ENCODE data around the gene XRCC6. TPM values are rescaled to one million over a fixed set of nuclear protein-coding genes. Genes with fewer than 3 reads are reported as not detected.
"Not testable (repeated sequence)": the region's sequence is repeated elsewhere in the genome, so short reads cannot be mapped to it uniquely, and the experiment has no call there.

Gene XRCC6
- total and polyA plus RNA-seq, 5 donors from 2014 or later: 167 to 484 (median 456) TPM

- DNase-seq (no peak), ATAC-seq (ENCODE audit: low read depth in 2 of 2) (no peak)
- H3K9me3 ChIP-seq (ENCODE audit: control insufficient read depth in 2 of 2, low read length in 2 of 2): no peaks in the 10 kb centered on the region
- Mint-ChIP-seq H3K9me3 (no peaks in the 10 kb centered on the region), H3K4me3 (no peak overlapping the region), H3K36me3 (peaks cover 26% of the 10 kb centered on the region), H3K27me3 (no peaks in the 10 kb centered on the region), H3K4me1 (peaks cover 0 to 19% (median 8%) of the 10 kb centered on the region in 4 donors), H3K27ac (peak overlapping the region in 1 of 3 donors; percentile 31)
- peaks cover 7% of the 10 kb centered on the region for H3K4me1 ChIP-seq (ENCODE audit: control insufficient read depth, insufficient read depth, low read length, poor library complexity, severe bottlenecking)
- no peaks in the 10 kb centered on the region for H3K27me3 ChIP-seq (ENCODE audit: control insufficient read depth, insufficient read depth, low read length)
- H3K4me3 ChIP-seq (ENCODE audit: low read depth, low read length): no peak overlapping the region
- no peak overlapping the region for H3K27ac ChIP-seq (ENCODE audit: insufficient read depth, low read length, poor library complexity, severe bottlenecking)
- peaks cover 50% of the 10 kb centered on the region for H3K36me3 ChIP-seq (ENCODE audit: control insufficient read depth, insufficient read depth, low read length)
Observed at GRCh38 chr22:41664490-41664889, 43.4 kb downstream of the XRCC6 start.

DNA sequence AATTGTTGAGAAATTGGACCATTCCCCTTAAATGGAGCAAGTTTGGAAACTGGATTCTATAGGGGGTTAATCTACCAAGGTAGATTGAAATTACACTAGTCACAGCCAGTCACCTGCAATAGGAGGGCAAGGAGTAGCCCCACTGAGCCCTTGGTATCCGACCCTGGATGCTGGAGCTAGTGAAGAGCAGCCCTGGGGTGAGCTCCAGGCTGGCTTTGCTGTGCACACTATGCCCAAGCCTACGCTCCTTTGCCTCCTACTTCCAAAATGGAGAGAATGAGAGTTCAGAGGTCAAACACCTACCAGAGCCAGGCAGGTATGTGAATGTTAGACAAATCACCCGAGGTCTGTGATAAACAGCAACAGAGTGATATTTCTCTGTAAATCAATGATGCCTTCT lies 43.9 kb downstream of the XRCC6 start:
- peaks cover 0 to 20% (median 8%) of the 10 kb centered on the region in 4 donors for H3K4me1 Mint-ChIP-seq
- no peaks in the 10 kb centered on the region for H3K27me3 Mint-ChIP-seq

GRCh38 chr22:41668971-41669911 lies 48.1 kb downstream of the XRCC6 start:
- DNase-seq (no peak), ATAC-seq (ENCODE audit: low read depth in 2 of 2) (no peak)
- peaks cover 0 to 27% (median 10%) of the 10 kb centered on the region in 4 donors for H3K4me1 Mint-ChIP-seq
- peak overlapping the region; percentile 26 to 90 (median 83) for H3K27ac Mint-ChIP-seq
- no peaks in the 10 kb centered on the region for H3K9me3 ChIP-seq (ENCODE audit: control insufficient read depth in 2 of 2, low read length in 2 of 2)
- H3K36me3 Mint-ChIP-seq: peaks cover 10% of the 10 kb centered on the region
- H3K27ac ChIP-seq (ENCODE audit: insufficient read depth, low read length, poor library complexity, severe bottlenecking): no peak overlapping the region
- no peaks in the 10 kb centered on the region for H3K9me3 Mint-ChIP-seq
- H3K27me3 Mint-ChIP-seq: no peaks in the 10 kb centered on the region
- no peak overlapping the region for H3K4me3 Mint-ChIP-seq
- peaks cover 7% of the 10 kb centered on the region for H3K4me1 ChIP-seq (ENCODE audit: control insufficient read depth, insufficient read depth, low read length, poor library complexity, severe bottlenecking)
- H3K36me3 ChIP-seq (ENCODE audit: control insufficient read depth, insufficient read depth, low read length): peaks cover 18% of the 10 kb centered on the region
- no peak overlapping the region for H3K4me3 ChIP-seq (ENCODE audit: low read depth, low read length)
- no peaks in the 10 kb centered on the region for H3K27me3 ChIP-seq (ENCODE audit: control insufficient read depth, insufficient read depth, low read length)

More for the DNA sequence above, 43.9 kb downstream of the XRCC6 start:
- H3K4me3 ChIP-seq (ENCODE audit: low read depth, low read length): no peak overlapping the region
- no peaks in the 10 kb centered on the region for H3K9me3 ChIP-seq (ENCODE audit: control insufficient read depth in 2 of 2, low read length in 2 of 2)
- no peak overlapping the region for H3K27ac ChIP-seq (ENCODE audit: insufficient read depth, low read length, poor library complexity, severe bottlenecking)
- peaks cover 25% of the 10 kb centered on the region for H3K36me3 Mint-ChIP-seq
- peaks cover 7% of the 10 kb centered on the region for H3K4me1 ChIP-seq (ENCODE audit: control insufficient read depth, insufficient read depth, low read length, poor library complexity, severe bottlenecking)
- peaks cover 45% of the 10 kb centered on the region for H3K36me3 ChIP-seq (ENCODE audit: control insufficient read depth, insufficient read depth, low read length)
- DNase-seq (no peak), ATAC-seq (ENCODE audit: low read depth in 2 of 2) (no peak)
- no peak overlapping the region for H3K4me3 Mint-ChIP-seq
- no peaks in the 10 kb centered on the region for H3K27me3 ChIP-seq (ENCODE audit: control insufficient read depth, insufficient read depth, low read length)
- H3K9me3 Mint-ChIP-seq: no peaks in the 10 kb centered on the region
- peak overlapping the region in 2 of 3 donors; percentile 31 to 80 for H3K27ac Mint-ChIP-seq

GRCh38 chr22:41672096-41672495 lies 51.0 kb downstream of the XRCC6 start:
- peaks cover 29% of the 10 kb centered on the region for H3K36me3 ChIP-seq (ENCODE audit: control insufficient read depth, insufficient read depth, low read length)
- Mint-ChIP-seq H3K36me3 (peaks cover 23% of the 10 kb centered on the region), H3K27ac (peak overlapping the region in 1 of 3 donors; percentile 17), H3K4me1 (peaks cover 0 to 30% (median 11%) of the 10 kb centered on the region in 4 donors)
- DNase-seq; H3K9me3 ChIP-seq (ENCODE audit: control insufficient read depth in 2 of 2, low read length in 2 of 2); ATAC-seq (ENCODE audit: low read depth in 2 of 2); H3K27me3 ChIP-seq (ENCODE audit: control insufficient read depth, insufficient read depth, low read length); H3K9me3 Mint-ChIP-seq; H3K4me3 ChIP-seq (ENCODE audit: low read depth, low read length); H3K4me3 Mint-ChIP-seq; H3K27ac ChIP-seq (ENCODE audit: insufficient read depth, low read length, poor library complexity, severe bottlenecking); H3K4me1 ChIP-seq (ENCODE audit: control insufficient read depth, insufficient read depth, low read length, poor library complexity, severe bottlenecking); H3K27me3 Mint-ChIP-seq: not testable (repeated sequence)

DNA sequence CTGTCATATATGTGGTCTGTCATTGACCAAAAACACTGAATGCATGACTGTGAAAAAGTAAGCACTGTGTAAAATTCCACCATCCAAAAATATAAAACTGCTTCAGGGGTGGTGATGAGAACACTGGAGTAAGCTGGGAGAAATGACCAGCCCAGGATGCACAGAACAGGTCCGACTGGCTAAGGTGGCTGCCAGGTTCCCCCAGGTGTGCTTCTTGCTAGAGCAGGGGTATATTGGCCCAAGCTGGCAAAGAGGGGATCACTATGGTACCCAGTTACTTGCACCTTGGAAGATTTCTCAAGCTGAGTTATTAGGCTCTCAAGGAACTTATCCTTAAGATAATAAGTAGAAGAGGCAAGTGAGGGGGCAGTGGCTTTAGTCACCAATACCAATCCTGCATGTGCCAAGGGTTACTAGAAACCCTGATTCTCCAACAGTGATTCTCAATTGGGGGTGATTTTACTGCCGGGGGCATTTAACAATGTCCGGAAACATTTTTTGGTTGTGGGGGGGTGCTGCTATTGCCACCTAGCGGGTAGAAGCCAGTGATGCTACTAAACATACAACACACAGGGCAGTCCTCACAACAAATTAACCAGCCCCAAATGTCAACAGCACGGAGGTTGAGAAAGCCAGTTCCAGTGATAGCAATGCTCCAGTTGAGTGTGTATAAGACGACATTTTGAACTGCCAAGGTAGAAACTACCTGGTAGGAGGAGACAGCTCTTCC lies 51.9 kb downstream of the XRCC6 start:
- H3K4me1 ChIP-seq (ENCODE audit: control insufficient read depth, insufficient read depth, low read length, poor library complexity, severe bottlenecking): no peaks in the 10 kb centered on the region
- Mint-ChIP-seq H3K27ac (no peak overlapping the region), H3K4me1 (peaks cover 0 to 29% (median 10%) of the 10 kb centered on the region in 4 donors), H3K9me3 (no peaks in the 10 kb centered on the region), H3K27me3 (no peaks in the 10 kb centered on the region), H3K4me3 (peak overlapping the region in 1 of 4 donors; percentile 3), H3K36me3 (peaks cover 27% of the 10 kb centered on the region)
- H3K4me3 ChIP-seq (ENCODE audit: low read depth, low read length): no peak overlapping the region
- H3K27me3 ChIP-seq (ENCODE audit: control insufficient read depth, insufficient read depth, low read length): no peaks in the 10 kb centered on the region
- H3K9me3 ChIP-seq (ENCODE audit: control insufficient read depth in 2 of 2, low read length in 2 of 2): no peaks in the 10 kb centered on the region
- peaks cover 36% of the 10 kb centered on the region for H3K36me3 ChIP-seq (ENCODE audit: control insufficient read depth, insufficient read depth, low read length)
- no peak overlapping the region for H3K27ac ChIP-seq (ENCODE audit: insufficient read depth, low read length, poor library complexity, severe bottlenecking)
- no peak for ATAC-seq (ENCODE audit: low read depth in 2 of 2)
- no peak for DNase-seq

DNA sequence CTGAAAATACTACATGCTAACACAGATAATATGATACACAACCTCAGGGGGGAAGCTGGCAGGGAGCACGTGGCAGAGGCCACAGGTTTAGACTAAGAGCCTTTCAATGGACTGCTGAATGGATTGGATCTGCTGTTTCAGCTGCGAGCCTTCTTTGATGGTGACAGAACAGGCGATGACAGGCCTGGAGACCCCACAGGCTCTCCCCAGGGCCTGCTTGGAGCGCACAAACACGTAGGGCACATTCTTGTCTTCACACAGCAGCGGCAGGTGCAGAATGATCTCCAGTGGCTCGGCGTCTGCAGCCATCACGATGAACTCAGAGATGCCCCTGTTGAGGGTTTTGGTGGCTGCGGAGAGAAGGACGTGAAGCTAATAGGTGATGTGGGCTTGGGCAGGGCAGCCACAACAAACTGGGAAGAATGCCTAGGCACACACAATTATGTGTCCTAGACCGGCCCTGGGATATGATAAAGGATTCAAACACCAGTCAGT lies 53.8 kb downstream of the XRCC6 start:
- ATAC-seq (ENCODE audit: low read depth in 2 of 2) (no peak), DNase-seq (no peak)
- H3K27me3 Mint-ChIP-seq: no peaks in the 10 kb centered on the region
- H3K9me3 ChIP-seq (ENCODE audit: control insufficient read depth in 2 of 2, low read length in 2 of 2): no peaks in the 10 kb centered on the region
- peaks cover 33% of the 10 kb centered on the region for H3K36me3 Mint-ChIP-seq
- no peaks in the 10 kb centered on the region for H3K27me3 ChIP-seq (ENCODE audit: control insufficient read depth, insufficient read depth, low read length)
- no peaks in the 10 kb centered on the region for H3K9me3 Mint-ChIP-seq
- H3K36me3 ChIP-seq (ENCODE audit: control insufficient read depth, insufficient read depth, low read length): peaks cover 49% of the 10 kb centered on the region
- no peak overlapping the region for H3K4me3 ChIP-seq (ENCODE audit: low read depth, low read length)
- no peak overlapping the region for H3K27ac ChIP-seq (ENCODE audit: insufficient read depth, low read length, poor library complexity, severe bottlenecking)
- H3K4me1 Mint-ChIP-seq: peaks cover 0 to 30% (median 11%) of the 10 kb centered on the region in 4 donors
- peak overlapping the region in 2 of 3 donors; percentile 56 to 70 for H3K27ac Mint-ChIP-seq
- no peaks in the 10 kb centered on the region for H3K4me1 ChIP-seq (ENCODE audit: control insufficient read depth, insufficient read depth, low read length, poor library complexity, severe bottlenecking)
- peak overlapping the region in 2 of 4 donors; percentile 29 to 38 for H3K4me3 Mint-ChIP-seq

DNA sequence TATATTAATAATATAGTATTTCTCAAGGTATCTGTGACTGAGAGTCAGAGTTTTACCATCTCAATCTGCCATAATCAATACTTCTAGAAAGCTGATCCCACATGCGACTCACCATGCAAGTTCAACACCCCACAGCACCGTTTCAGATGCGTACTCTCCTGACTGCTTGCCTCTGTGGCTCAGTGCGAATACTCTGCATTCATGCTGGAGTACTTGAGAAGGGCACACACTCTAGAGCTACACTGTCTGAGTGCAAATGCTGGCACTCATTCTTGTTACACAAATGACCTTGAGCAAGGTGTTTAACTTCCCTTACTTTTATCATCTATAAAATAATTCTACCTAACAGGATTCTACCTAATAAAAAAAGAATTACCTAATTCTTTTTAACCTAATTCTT lies 55.0 kb downstream of the XRCC6 start:
- Mint-ChIP-seq H3K36me3 (peaks cover 27% of the 10 kb centered on the region), H3K27ac (peak overlapping the region in 2 of 3 donors; percentile 55 to 83)
- no peaks in the 10 kb centered on the region for H3K4me1 ChIP-seq (ENCODE audit: control insufficient read depth, insufficient read depth, low read length, poor library complexity, severe bottlenecking)

More for the DNA sequence above, 55.0 kb downstream of the XRCC6 start:
- H3K27me3 Mint-ChIP-seq: no peaks in the 10 kb centered on the region
- no peak for ATAC-seq (ENCODE audit: low read depth in 2 of 2)
- no peaks in the 10 kb centered on the region for H3K9me3 Mint-ChIP-seq
- no peaks in the 10 kb centered on the region for H3K9me3 ChIP-seq (ENCODE audit: control insufficient read depth in 2 of 2, low read length in 2 of 2)
- H3K4me3 ChIP-seq (ENCODE audit: low read depth, low read length): no peak overlapping the region
- H3K4me3 Mint-ChIP-seq: no peak overlapping the region
- H3K36me3 ChIP-seq (ENCODE audit: control insufficient read depth, insufficient read depth, low read length): peaks cover 61% of the 10 kb centered on the region
- no peak overlapping the region for H3K27ac ChIP-seq (ENCODE audit: insufficient read depth, low read length, poor library complexity, severe bottlenecking)
- no peak for DNase-seq
- H3K27me3 ChIP-seq (ENCODE audit: control insufficient read depth, insufficient read depth, low read length): no peaks in the 10 kb centered on the region
- peaks cover 0 to 42% (median 14%) of the 10 kb centered on the region in 4 donors for H3K4me1 Mint-ChIP-seq
